ENCODE data around the gene IFT57. TPM values are rescaled to one million over a fixed set of nuclear protein-coding genes. Genes with fewer than 3 reads are reported as not detected.
A peak's percentile ranks its signal among the peaks of the same experiment; 100 is the strongest.

The IFT57 gene
- total and polyA plus RNA-seq, 2 experiments from 2014 or later = 38.4 to 55.8 TPM

GRCh38 chr3:108125550-108126071 lies 96.6 kb downstream of the IFT57 start:
- no peaks in the 10 kb centered on the region for H3K9me3 ChIP-seq (ENCODE audit: low read depth)
- TF ChIP-seq EZH2 (IDR thresholded peaks at IDR 0.05; ENCODE audit: borderline replicate concordance) (no peak), EZH2phosphoT487 (IDR thresholded peaks at IDR 0.05; ENCODE audit: low read depth, severe bottlenecking, unreplicated experiment) (no peak), CTCF (IDR thresholded peaks at IDR 0.05; ENCODE audit: poor library complexity) (no peak)
- no peaks in the 10 kb centered on the region for H3K4me1 ChIP-seq (ENCODE audit: insufficient read depth)
- no peaks in the 10 kb centered on the region for H4K20me1 ChIP-seq (ENCODE audit: insufficient read depth, poor library complexity, severe bottlenecking)
- H2AFZ ChIP-seq = no peak overlapping the region
- no peak for DNase-seq (ENCODE audit: low spot score)
- H3K27ac ChIP-seq = no peak overlapping the region
- no peaks in the 10 kb centered on the region for H3K9me2 ChIP-seq (replicated peaks; ENCODE audit: insufficient read depth)
- H3K79me2 ChIP-seq = no peaks in the 10 kb centered on the region
- WGBS (ENCODE audit: low lambda C conversion rate, missing lambda C conversion rate) = 77% methylated on average over 6 of the region's 6 CpGs
- H3K27me3 ChIP-seq = no peaks in the 10 kb centered on the region
- H3K4me3 ChIP-seq = no peak overlapping the region
- no peaks in the 10 kb centered on the region for H3K36me3 ChIP-seq (replicated peaks; ENCODE audit: insufficient read depth, low read depth)
- no peak overlapping the region for H3K4me2 ChIP-seq

GRCh38 chr3:108125153-108125543 lies 97.1 kb downstream of the IFT57 start:
- 99% methylated on average over 4 of the region's 4 CpGs for WGBS (ENCODE audit: low lambda C conversion rate, missing lambda C conversion rate)
- Histone ChIP-seq H3K79me2 (no peaks in the 10 kb centered on the region), H3K4me1 (ENCODE audit: insufficient read depth) (no peaks in the 10 kb centered on the region), H3K9me3 (ENCODE audit: low read depth) (no peaks in the 10 kb centered on the region), H3K9me2 (replicated peaks; ENCODE audit: insufficient read depth) (no peaks in the 10 kb centered on the region), H3K27me3 (no peaks in the 10 kb centered on the region), H3K4me2 (no peak overlapping the region), H3K4me3 (no peak overlapping the region), H3K27ac (no peak overlapping the region), H4K20me1 (ENCODE audit: insufficient read depth, poor library complexity, severe bottlenecking) (no peaks in the 10 kb centered on the region), H2AFZ (no peak overlapping the region), H3K36me3 (replicated peaks; ENCODE audit: insufficient read depth, low read depth) (no peaks in the 10 kb centered on the region)
- no peak for DNase-seq (ENCODE audit: low spot score)
- no peak for TF ChIP-seq EZH2 (IDR thresholded peaks at IDR 0.05; ENCODE audit: borderline replicate concordance)
- TF ChIP-seq CTCF (IDR thresholded peaks at IDR 0.05; ENCODE audit: poor library complexity) = no peak
- no peak for TF ChIP-seq EZH2phosphoT487 (IDR thresholded peaks at IDR 0.05; ENCODE audit: low read depth, severe bottlenecking, unreplicated experiment)

- no peaks in the 10 kb centered on the region for H3K4me1 ChIP-seq (ENCODE audit: insufficient read depth)
- H3K4me3 ChIP-seq = no peak overlapping the region
- H3K36me3 ChIP-seq (replicated peaks; ENCODE audit: insufficient read depth, low read depth) = no peaks in the 10 kb centered on the region
- no peaks in the 10 kb centered on the region for H3K9me3 ChIP-seq (ENCODE audit: low read depth)
- TF ChIP-seq CTCF (IDR thresholded peaks at IDR 0.05; ENCODE audit: poor library complexity) (no peak), EZH2phosphoT487 (IDR thresholded peaks at IDR 0.05; ENCODE audit: low read depth, severe bottlenecking, unreplicated experiment) (no peak), EZH2 (IDR thresholded peaks at IDR 0.05; ENCODE audit: borderline replicate concordance) (no peak)
- no peak overlapping the region for H3K4me2 ChIP-seq
- no peak overlapping the region for H3K27ac ChIP-seq
- H4K20me1 ChIP-seq (ENCODE audit: insufficient read depth, poor library complexity, severe bottlenecking) = no peaks in the 10 kb centered on the region
- H3K27me3 ChIP-seq = no peaks in the 10 kb centered on the region
- no peaks in the 10 kb centered on the region for H3K79me2 ChIP-seq
- 76% methylated on average over 10 of the region's 10 CpGs for WGBS (ENCODE audit: low lambda C conversion rate, missing lambda C conversion rate)
- DNase-seq (ENCODE audit: low spot score) = no peak
- peak overlapping the region; percentile 6 for H2AFZ ChIP-seq
- no peaks in the 10 kb centered on the region for H3K9me2 ChIP-seq (replicated peaks; ENCODE audit: insufficient read depth)
These were observed 97.7 kb downstream of the IFT57 start for GRCh38 chr3:108124337-108125152.
